Gastroesophageal sphincter (tissue), 3 donors: Measurements from ENCODE around the gene PAN2.

Experiments used
- EP300 ChIP-seq: sonication (generic); formaldehyde crosslinking; IDR thresholded peaks from one replicate; pipeline ENCODE4 v1.6.1; 2017; ENCODE audit warnings: antibody characterized with exemption, mild to moderate bottlenecking
- POLR2AphosphoS5 ChIP-seq: sonication (generic); formaldehyde crosslinking; IDR thresholded peaks from one replicate; pipeline ENCODE4 v1.6.1; 2017; ENCODE audit warnings: antibody characterized with exemption
- TF ChIP-seq, protein P1 (sequence below), 4 experiments: fragments of 200-600 bp in 2 of 4; fragments of 450-650 bp in 2 of 4; sonication (generic) in 1 of 4; IDR thresholded peaks; one replicate each; pipeline ENCODE4 v1.5.1; 2017 to 2019; ENCODE audit warnings: antibody characterized with exemption in 4 of 4, mild to moderate bottlenecking in 2 of 4, moderate library complexity in 2 of 4

DNA sequence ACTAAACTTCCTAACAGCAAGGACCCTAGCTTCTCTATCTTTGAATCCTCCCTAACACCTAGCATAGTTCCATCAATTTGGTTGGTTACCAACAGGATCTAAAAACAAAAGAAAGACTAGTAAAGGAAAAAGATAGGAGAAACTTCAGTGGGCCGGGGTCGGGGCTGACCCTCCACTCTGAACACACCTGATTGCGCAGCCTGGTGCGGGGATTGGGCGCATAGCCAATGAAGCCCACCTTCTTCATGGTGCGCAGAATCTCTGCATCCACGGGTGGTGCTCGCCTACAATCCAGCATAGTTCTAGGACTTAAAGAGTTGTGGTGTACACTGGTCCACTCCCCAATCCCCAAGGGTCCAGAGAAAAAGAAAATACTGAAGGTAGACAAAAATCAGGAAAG lies 7.7 kb downstream of the PAN2 start:
- no peak for TF ChIP-seq EP300
- TF ChIP-seq, protein P1, sequence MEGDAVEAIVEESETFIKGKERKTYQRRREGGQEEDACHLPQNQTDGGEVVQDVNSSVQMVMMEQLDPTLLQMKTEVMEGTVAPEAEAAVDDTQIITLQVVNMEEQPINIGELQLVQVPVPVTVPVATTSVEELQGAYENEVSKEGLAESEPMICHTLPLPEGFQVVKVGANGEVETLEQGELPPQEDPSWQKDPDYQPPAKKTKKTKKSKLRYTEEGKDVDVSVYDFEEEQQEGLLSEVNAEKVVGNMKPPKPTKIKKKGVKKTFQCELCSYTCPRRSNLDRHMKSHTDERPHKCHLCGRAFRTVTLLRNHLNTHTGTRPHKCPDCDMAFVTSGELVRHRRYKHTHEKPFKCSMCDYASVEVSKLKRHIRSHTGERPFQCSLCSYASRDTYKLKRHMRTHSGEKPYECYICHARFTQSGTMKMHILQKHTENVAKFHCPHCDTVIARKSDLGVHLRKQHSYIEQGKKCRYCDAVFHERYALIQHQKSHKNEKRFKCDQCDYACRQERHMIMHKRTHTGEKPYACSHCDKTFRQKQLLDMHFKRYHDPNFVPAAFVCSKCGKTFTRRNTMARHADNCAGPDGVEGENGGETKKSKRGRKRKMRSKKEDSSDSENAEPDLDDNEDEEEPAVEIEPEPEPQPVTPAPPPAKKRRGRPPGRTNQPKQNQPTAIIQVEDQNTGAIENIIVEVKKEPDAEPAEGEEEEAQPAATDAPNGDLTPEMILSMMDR (IDR thresholded peaks at IDR 0.05) = no peak
- TF ChIP-seq POLR2AphosphoS5 = no peak
